Adipose tissue (tissue), 3 donors: Measurements from ENCODE around the gene GAS7. TPM values are rescaled to one million over a fixed set of nuclear protein-coding genes. Genes with fewer than 3 reads are reported as not detected.

Experiments
- H3K27ac ChIP-seq: one replicate; pipeline ENCODE4 v1.5.1; 2013; ENCODE audit warnings: low read depth, low read length
- WGBS, 3 donors: extraction: QIAGEN DNeasy Blood & Tissue Kit; methylation state at CpG; one replicate each; pipeline ENCODE4 v1.1.7; 2013; 5-methylcytosine and 5-hydroxymethylcytosine counted together
- polyA plus RNA-seq, 3 donors: library from polyadenylated mRNA; stranded (reverse); fragments of 200-250 nt; gene quantifications; one replicate each; pipeline ENCODE4 v1.2.3, GENCODE V29; 2013
- donor health status: healthy with polysubstance abuse.
- donor health status: Bipolar disorder and iron deficiency.
- donor health status: healthy.

GAS7 gene
- polyA plus RNA-seq, 3 donors: 2.5 to 88.1 (median 16.4) TPM

DNA sequence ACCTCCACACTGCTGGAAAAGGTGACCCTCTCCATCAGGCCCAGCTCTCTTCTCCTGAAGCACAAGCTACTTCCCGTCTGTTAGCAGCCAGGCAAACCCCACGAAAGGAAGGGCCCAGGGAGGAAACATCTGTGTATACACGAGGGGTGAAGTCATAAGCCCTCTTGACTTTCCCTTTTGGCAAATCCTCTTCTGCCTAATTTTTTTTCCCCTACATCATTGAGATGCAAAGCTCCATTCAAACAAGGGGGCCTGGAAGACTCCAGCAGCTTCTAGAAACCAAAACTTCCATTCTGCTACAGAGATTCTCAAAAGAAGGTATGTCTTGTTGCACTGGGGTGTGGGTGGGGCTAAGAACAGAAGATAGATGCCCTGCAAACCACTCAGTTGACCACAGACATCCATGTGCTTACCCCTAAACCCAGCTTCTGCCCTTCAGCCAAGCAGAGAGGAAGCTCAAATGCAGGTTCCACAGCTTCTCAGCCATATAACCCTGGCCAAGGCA is 147.8 kb downstream of the GAS7 start:
- H3K27ac ChIP-seq: no peak overlapping the region
- WGBS, 3 donors: 11 to 42% (median 24%) methylated on average over 3 of the region's 3 CpGs

DNA sequence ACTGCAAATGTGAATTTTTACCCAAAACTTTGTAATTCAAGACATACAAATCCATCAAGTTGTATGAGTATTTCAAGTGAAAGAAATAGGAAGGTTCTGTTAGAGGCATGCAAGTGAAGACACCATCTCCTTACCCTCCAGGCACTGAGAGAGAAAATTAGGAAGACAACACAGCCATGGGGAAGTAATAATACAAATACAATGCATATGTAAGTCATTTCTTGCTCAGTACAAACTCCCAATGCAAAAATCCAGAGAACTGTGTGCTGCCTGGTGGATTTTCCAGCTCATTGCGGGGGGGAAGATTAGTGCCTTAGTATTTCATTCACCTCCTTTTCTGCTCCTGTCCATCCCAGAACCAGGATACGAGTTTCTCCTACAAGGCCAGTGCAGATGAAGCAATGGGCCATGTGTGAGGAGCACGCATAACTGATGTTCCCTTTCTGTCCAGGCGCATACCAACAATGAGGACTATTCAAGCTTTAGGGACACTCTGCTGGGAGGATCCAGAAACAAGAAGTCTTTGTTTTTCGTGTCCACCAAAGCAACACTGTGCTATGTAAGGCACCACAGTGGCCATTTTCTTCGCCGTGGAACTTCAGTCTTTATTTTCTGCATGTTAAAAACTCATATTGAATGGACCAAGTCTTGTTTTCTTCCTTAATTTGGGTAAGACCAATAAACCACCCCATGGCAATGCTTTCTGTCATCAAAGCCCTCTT is 149.6 kb downstream of the GAS7 start:
- 77 to 91% (median 83%) methylated on average over 7 of the region's 7 CpGs for WGBS, 3 donors
- H3K27ac ChIP-seq: no peak overlapping the region

DNA sequence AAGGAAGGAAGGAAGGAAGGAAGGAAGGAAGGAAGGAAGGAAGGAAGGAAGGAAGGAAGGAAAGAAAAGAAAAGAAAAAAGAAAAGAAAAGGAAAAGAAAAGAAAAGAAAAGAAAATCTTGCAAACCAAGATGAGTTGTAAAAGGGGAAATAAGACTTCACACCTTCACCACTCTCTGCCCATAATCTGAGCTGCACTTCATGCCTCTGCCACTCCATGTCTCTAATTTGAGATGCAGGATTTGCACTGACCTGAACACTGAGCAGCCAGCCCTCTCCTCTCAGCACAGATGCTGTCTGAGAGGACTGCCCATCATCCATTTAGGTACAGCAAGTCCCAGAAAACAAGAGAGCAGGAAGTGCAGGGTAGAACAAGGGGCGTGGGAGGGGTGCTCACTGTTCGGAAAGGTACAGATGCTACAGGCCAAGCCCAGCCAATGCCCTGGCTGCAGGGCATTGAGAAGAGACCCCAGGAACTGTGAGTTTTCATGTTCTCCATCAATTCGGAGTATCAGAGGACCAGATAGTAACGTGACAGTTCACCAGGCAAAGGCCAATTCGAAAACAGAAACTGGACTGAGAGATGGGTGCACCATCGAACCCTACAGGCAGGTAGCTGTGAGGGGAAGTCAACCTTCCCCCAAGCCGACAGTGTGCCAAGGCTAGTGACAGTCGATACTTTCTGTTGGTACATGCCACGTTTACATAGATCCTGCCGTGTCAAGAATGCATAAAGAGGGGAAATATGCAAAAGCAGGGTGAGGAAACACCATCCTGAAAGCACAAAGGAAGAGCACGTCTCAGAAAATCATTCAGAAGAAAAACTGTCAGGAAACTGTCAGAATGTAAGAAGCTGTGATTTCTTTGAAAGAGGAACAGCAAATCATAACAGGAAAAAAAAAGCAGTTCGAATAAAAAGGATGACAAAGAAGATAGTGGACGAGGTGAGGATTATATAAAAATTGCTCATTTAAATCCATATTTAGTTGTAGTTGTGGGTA is 151.3 kb downstream of the GAS7 start:
- 55 to 59% (median 59%) methylated on average over 13 of the region's 13 CpGs for WGBS, 3 donors
- H3K27ac ChIP-seq: no peak overlapping the region

DNA sequence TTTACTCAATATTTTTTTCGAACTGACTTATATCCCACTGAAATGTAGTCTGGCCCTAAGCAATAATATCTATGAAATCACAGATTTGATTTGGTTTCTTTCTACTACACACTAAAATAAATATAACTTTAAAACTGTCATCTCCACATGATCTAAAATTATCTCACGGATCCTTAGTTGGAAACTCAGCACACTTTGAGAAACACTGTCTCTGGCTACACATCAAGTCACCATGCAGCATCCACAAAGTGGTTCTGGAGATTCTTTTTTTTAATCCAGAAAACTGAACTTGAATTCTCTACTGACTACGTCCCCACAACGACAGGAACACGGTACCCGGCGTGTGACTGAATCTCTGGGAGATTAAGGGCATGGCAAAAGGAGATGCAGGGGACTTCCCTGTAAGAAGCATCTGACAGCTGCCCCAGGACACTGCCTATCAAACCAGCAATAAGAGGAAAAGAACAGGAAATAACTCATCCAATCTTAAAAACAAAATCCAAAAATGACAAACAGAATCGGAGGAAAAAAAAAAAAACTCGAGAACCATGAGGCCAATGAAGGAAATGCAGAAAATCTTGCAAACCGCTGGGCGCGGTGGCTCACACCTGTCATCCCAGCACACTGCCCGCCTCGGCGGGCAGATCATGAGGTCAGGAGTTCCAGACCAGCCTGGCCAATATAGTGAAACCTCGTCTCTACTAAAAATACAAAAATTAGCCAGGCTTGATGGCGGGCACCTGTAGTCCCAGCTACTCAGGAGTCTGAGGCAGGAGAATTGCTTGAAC is 152.3 kb downstream of the GAS7 start:
- 76 to 86% (median 80%) methylated on average over 17 of the region's 17 CpGs for WGBS, 3 donors
- H3K27ac ChIP-seq: no peak overlapping the region

DNA sequence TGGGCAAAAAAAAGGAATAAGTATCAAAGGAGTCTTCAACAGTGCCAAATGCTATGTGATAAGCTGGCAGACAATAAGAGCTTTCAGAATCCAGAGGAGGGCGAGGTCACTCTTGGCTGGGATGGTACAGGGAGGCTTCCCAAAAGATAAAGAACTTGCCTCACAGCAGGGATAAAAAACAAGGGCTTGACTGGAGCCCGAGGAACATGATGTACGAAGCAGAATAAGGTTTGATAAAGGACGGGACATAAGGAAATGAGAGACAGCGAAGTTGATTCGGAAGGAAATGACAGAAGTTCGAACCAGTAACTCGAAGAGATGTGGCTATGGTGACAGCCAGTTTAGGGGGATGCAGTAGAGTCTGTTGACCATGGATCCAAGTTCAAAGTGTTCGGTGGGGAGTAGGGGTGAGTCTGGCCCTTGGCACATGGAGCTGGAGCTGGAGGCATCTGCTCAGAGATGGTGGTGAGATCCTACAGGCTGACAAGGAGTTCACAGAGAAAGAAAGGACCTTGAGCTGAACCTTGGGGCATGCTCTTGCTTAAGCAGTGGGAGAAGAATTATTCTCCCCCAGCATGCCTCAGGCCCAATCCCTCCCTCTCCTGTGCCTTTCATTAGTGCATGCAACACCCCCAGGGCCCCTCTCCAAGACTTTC is 155.7 kb downstream of the GAS7 start:
- no peak overlapping the region for H3K27ac ChIP-seq
- 63 to 80% (median 68%) methylated on average over 9 of the region's 9 CpGs for WGBS, 3 donors

DNA sequence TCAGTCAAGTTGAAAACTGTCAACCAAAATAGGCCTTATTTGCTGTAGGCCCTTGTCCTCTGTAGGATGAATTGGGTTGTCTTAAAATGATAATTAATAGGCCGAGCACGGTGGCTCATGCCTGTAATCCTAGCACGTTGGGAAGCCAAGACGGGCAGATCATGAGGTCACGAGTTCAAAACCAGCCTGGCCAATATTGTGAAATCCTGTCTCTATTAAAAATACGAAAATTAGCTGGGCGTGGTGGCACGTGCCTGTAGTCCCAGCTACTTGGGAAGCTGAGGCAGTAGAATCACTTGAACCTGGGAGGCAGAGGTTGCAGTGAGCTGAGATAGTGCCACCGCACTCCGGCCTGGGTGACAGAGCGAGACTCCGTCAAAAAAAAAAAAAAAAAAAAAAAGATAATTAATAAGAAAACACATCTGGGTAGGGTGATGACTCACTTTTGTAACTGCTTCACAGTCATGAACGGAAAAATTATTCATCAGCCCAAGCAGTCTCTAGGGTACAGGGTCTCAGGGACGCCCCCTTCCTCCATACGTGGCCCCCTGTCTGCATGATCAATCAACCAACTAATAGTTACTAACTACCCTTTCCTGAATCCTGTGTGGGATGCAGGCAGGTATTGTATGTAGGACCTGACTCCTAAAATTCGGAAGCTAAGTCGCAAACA is 156.4 kb downstream of the GAS7 start:
- WGBS, 3 donors: 56 to 76% (median 70%) methylated on average over 17 of the region's 17 CpGs

DNA sequence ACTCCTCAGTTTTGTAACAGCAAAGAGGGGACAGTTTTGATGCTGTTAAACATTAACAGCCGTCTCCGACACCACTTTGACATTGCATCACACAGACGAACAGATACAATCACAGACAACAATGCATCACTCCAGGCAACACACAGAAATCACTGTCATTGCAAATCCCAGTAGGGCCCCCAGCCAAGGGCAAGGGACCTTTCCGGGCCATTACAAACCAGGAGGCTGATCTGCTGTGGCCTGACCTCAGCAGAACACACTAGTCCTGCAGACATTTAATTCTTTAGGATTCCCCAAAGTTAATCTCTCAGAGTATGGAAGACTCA is 157.2 kb downstream of the GAS7 start:
- WGBS, 3 donors: 42 to 53% (median 52%) methylated on average over 4 of the region's 4 CpGs
- H3K27ac ChIP-seq: no peak overlapping the region

More for the DNA sequence above, 156.4 kb downstream of the GAS7 start:
- no peak overlapping the region for H3K27ac ChIP-seq

DNA sequence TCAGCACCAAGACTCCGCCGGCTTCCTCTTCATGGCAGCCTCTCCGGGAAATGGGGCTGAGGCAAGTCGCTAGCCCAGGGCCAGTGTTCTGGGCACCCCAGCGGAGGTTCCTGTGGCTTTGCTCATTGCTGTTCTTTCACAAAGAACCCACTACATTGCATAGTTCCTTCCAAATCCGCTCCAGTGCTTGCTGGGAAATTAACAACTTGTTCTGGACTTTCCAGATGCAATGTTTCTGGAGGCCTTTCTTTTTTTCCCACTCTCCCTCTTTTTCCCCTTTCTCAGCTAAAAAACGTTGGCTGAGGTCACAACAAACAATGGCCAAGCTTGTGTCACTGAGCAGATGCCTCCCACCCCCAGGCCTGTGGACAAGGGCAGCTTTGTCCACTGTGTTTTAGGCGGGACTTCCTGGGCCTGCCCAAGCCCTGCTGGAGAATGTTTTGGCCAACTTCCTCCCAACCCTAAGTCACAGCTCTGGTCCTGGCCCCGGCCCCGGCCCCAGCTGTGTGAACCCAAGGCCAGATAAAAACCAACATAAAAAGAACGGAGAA is 161.8 kb downstream of the GAS7 start:
- 32 to 51% (median 38%) methylated on average over 11 of the region's 11 CpGs for WGBS, 3 donors
- peak overlapping the region; percentile 66 for H3K27ac ChIP-seq

DNA sequence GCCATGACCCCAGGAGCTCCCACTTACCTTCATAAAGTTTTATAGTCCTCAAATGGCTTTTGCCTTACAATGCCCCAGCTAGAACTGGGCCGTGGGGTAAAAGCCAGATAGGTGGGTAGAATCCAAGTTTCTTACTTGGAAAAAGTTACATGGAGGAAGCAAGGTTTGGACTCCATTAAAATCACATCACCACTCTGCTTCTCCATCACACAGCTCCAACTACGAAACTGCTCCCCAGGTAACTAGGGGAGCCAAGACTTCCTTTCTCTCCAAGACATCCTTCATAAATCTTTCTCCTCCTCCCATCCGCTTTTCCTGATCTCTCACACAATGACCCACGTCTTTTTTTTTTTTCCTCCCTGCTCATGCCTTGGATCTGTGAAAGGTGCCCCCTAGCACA is 162.5 kb downstream of the GAS7 start:
- H3K27ac ChIP-seq: peak overlapping the region; percentile 66
- 54 to 64% (median 64%) methylated on average over 4 of the region's 4 CpGs for WGBS, 3 donors

DNA sequence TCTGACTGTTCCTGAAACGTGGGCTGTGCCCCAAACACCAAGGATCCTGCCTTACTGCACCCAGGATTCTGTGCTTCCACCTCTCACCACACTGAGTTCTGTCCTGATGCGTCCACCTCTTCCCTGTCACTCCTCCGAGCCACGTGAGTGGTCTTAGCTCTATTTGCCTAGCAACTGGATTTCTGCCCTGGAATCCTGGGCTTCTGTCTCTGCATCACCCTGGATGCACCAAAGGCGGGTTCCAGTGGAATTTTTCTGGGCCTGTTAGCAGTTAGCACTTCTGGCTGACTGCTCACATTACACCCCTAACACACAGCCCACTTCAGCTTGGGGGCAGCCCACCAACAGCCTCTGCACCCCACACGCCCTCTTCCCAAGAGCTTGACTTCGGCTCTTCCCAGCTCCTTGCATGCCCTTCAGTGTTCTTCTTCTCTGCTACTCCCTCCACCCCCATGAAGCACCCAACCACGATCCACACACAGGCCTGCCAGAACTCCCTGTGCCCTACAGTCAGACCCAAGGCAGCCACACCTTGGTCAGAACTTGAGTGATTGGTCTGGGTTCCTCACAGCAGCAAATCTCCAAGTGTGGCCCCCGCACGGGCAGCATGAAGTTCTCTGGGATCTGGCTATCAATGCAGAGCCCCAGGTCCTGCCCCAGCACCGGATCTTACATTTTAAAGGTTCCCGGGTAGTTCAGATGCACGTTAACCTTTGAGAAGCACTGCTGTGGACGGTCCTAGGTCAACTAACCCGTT is 163.5 kb downstream of the GAS7 start:
- 70 to 78% (median 75%) methylated on average over 15 of the region's 15 CpGs for WGBS, 3 donors
- H3K27ac ChIP-seq: no peak overlapping the region

DNA sequence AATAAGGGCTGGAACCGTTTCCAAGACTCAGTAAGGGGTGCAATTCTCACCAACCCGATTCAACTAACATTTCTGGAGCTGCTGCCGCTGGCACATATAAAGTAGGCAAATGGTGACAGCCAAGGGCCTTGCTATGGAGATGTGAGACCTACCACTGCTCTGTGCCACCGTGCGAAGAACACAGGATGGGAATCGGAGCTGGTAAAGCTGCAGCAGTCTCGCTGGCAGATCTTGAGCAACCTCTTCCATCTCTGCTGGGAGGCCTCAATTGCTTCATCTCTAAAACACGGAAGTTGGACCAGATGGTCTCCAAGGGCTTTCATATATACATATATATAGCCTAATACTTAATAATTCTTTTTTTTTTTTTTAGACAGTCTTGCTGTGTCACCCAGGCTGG is 164.4 kb downstream of the GAS7 start:
- WGBS, 3 donors: 54 to 73% (median 55%) methylated on average over 8 of the region's 8 CpGs
- H3K27ac ChIP-seq: no peak overlapping the region

DNA sequence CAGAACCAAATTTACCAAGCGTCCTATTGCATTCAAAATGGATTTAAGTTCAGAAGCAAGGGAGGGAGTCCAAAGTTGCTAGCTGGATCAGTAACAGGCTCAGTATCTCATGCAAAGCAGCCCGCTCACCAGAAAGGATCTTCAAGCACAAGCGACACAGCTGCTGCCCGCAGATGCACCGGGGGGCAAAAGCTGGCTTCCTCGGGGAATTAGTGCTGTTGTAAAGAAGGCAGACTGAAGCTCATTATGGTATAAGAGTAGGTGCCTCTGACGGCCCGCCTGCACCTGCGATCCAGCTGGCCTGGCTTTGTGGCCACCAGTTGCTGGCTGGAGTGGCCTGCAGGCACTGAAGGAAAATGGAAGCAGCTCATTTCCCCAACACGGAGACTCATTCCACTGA is 165.0 kb downstream of the GAS7 start:
- no peak overlapping the region for H3K27ac ChIP-seq

DNA sequence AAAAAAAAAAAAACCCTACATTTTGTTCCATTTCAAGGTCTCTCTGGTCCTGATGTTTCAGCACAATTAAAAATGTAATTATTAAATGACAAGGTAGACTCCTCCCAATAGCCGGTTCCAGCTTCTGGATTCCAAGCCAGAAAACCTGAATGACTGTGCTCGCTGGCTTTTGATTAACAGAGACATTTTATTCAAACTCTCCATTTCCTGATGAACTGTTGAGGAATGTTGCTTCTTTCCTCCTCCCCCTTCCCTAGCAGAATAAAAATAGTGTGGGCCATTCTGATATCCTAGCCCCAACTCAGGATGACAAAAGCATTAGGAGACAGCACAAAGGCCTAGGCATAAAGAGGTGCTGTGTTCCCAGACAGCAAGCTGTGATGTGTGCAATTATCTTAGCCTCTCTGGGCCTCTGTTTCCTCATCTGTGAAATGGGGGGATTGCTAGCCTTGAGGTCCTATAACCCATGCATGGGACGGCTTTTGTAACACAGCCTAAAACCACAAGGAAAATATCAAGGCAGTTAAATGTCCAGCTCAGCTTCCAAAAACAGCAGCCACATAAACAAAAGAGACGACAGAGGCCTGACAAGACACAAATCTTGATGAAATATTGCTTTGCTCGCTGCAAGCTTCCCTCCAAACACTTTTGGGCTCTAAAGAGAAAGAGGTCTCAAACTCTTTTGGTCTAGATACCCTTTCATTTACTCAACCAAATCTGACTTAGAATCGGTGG is 166.1 kb downstream of the GAS7 start:
- H3K27ac ChIP-seq: no peak overlapping the region

More for the DNA sequence above, 165.0 kb downstream of the GAS7 start:
- 82 to 83% (median 82%) methylated on average over 10 of the region's 10 CpGs for WGBS, 3 donors

DNA sequence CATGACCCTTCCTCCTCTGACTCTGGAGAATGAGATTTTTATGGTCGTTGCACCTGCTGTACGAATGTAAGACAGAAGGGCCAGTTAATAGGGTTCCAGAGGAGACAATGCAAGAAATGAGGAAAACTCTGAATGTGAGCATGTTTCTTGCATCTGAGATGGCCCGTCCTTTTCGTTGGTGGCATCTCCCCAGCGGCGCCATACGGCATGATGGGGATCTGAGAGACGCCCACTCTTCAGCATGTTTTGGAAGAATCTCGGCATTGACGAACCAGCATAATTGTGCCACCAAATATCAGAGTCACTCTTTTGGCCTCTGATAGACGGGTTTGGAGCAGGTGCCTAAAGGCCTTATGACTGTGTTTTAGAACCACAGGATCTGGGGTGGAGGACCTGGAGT is 166.8 kb downstream of the GAS7 start:
- H3K27ac ChIP-seq: no peak overlapping the region
- 70 to 92% (median 88%) methylated on average over 11 of the region's 11 CpGs for WGBS, 3 donors

More for the DNA sequence above, 166.1 kb downstream of the GAS7 start:
- 47 to 62% (median 49%) methylated on average over 6 of the region's 6 CpGs for WGBS, 3 donors

DNA sequence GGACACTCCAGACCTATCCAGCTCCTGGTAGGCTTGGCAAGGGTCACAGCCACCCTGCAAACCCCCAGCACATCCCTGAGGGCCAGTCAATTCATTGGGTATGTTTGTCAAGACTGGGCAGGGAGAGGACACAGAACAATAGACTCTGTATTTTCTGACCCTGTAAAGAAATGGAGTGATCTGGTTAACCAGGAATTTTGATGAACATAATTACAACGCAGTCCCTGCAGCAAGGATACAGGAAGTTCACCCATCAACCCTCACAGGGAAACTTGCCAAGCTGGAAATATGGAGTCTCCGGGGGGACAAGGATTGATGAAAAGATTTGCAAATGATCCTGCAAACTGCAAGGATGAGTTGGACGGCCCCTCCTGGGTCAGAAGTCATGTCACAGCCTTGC is 167.3 kb downstream of the GAS7 start:
- WGBS, 3 donors: 26 to 53% (median 36%) methylated on average over 3 of the region's 3 CpGs
- H3K27ac ChIP-seq: no peak overlapping the region

DNA sequence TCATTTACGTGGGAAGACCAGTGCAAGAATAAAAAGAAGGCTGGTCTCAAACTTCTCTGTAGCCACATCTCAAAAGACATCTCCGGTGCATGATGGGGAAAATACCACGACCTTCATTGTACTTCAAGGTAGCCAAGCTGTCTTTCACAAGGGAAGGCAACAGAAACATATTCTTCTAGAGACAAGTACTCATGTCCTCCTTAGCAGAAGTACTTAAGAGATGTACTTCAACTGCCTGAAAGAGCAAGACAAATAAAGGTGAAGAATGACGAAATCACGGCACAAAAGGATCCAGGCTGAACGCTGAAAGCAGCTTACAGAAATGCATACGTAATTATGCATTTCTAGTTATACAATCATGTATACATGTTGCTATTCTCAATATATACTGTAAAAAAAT is 169.3 kb downstream of the GAS7 start:
- H3K27ac ChIP-seq: no peak overlapping the region
- WGBS, 3 donors: 64 to 77% (median 72%) methylated on average over 7 of the region's 7 CpGs
